C4-2B (cell line): ENCODE measurements around the gene RHBDF2.

Experiments
- H3K27ac ChIP-seq: fragments of 450-650 bp; 2 replicates; pipeline ENCODE4 v1.5.1; 2017
- CTCF ChIP-seq: fragments of 450-650 bp; conservative IDR thresholded peaks from 2 replicates; pipeline ENCODE4 v1.5.1; 2017; ENCODE audit warnings: mild to moderate bottlenecking
- ZFX ChIP-seq: fragments of 450-650 bp; IDR thresholded peaks from 2 replicates; pipeline ENCODE4 v1.6.1; 2017

RHBDF2 gene

GRCh38 chr17:76484228-76484725 lies 16.9 kb downstream of the RHBDF2 start:
- H3K27ac ChIP-seq = no peak overlapping the region

GRCh38 chr17:76481071-76481655 lies 20.1 kb downstream of the RHBDF2 start:
- no peak for TF ChIP-seq CTCF
- no peak for TF ChIP-seq ZFX
- H3K27ac ChIP-seq = no peak overlapping the region

More at GRCh38 chr17:76484228-76484725, 16.9 kb downstream of the RHBDF2 start:
- TF ChIP-seq ZFX (no peak), CTCF (no peak)

DNA sequence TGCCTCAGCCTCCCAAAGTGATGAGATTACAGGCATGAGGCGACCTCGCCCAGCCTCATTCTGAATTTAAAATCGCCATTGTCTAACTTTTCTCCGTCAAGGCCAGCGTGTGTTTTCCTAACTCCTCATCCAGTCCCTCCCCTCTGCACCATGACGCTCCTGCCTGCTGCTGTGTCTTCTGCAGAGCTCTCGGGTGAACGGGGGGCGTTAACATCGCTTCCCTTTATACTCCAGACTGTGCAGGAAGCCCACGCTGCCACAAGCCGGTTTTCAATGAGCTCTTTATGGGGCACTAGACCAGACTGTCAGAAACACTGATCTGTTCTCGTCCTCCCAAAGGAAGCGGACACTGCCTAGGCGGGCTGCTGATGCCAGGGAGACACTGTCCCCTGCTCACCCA lies 20.6 kb downstream of the RHBDF2 start:
- TF ChIP-seq ZFX (no peak), CTCF (no peak)
- no peak overlapping the region for H3K27ac ChIP-seq

GRCh38 chr17:76479515-76480060 lies 21.6 kb downstream of the RHBDF2 start:
- no peak overlapping the region for H3K27ac ChIP-seq
- no peak for TF ChIP-seq CTCF
- no peak for TF ChIP-seq ZFX

DNA sequence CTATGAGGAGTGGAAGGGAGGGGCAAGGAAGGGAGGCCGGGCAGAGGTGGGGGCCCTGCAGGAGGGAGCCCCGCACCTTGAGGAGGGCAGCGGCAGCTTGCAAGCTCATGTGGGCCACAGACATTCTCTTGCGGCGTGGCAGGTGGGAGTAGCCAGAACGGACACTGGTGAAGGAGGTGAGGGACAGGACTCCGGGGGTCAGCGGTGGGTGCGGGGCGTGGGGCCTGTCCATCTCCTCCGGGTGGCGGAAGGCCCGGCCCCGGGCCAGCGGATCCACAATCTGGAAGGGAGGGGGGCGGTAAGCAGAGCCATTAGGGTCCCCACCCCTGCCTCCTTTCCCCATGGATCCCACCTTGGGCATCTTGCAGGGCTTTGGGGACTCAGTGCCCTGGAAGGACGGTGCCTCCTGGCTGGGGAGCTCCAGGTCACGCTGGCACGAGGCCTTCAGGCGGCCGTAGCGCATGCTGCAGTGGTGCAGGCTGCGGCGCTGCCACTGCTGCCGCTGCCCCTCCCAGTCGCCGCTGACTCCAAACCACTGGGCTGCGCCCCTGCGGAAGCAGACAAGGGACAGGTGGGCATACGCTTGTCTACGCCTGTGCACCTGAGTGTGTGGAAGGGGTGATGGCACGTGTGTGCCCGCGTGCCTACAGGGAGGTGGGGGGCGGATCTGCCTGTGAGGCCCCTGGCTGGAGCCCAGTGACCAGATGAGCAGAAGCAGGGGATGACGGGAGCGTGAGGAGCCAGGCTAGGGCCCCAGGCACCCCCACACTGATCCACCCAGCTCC lies 22.3 kb downstream of the RHBDF2 start:
- no peak overlapping the region for H3K27ac ChIP-seq
- TF ChIP-seq CTCF (no peak), ZFX (no peak)

GRCh38 chr17:76478097-76478496 lies 23.1 kb downstream of the RHBDF2 start:
- no peak for TF ChIP-seq CTCF
- TF ChIP-seq ZFX = no peak
- H3K27ac ChIP-seq = no peak overlapping the region

DNA sequence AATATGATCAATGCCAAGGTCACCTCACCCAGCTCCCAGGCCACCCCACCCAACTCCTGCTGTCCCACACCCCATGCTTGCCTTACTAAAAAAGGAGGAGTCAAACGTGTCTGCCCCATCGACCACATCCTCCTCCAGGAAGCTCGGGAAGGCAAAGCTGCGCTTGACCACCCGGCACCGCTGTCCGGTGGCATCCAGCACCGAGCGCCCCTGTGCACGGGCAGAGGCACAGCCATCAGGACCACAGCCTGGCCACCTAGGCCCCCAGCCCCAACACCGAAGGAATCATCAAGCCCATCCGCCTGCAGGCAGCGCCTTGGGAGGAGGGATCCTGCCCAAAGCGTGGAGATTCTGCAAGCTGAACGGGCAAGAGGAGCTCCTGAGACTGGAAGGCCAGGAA lies 23.6 kb downstream of the RHBDF2 start:
- no peak overlapping the region for H3K27ac ChIP-seq
- TF ChIP-seq CTCF = no peak
- no peak for TF ChIP-seq ZFX
